ENCODE results near the gene SPDL1. TPM values are rescaled to one million over a fixed set of nuclear protein-coding genes. Genes with fewer than 3 reads are reported as not detected.

Gene SPDL1
- total and polyA plus RNA-seq, 2 of the 4 experiments (the other 2 are of a cell fraction), result 18.8 to 29.4 TPM

DNA sequence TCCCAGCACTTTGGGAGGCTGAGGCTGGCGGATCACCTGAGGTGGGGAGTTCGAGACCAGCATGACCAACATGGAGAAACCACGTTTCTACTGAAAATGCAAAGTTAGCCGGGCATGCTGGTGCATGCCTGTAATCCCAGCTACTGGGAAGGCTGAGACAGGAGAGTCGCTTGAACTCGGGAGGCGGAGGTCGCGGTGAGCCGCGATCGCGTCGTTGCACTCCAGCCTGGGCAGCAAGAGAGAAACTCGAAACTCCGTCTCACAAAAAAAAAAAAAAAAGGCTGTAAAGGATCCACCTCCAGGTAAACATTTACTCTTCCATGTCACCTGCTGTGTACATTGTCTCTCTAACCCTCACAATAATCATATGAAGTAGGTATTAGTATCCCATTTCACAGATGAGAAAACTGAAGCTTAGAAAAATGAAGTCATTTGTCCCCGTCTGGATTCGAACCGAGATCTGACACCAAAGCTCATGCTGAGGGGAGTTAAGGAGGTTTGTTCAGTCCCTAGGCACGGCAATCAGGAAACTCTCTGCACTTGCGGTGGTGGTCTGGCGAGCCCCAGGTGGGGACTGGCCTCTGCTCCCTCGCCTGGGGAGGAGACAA, 53.0 kb downstream of the SPDL1 start:
- POLR2A ChIA-PET (ENCODE audit: unreplicated experiment), result no interaction called here

More for the DNA sequence above, 53.0 kb downstream of the SPDL1 start:
- H2AK5ac ChIP-seq (ENCODE audit: low read depth, low read length), result no peak overlapping the region
- H4K5ac ChIP-seq (ENCODE audit: low read depth, low read length), result no peak overlapping the region
- H3K4me1 ChIP-seq (ENCODE audit: control insufficient read depth, insufficient read depth, low read length), result no peaks in the 10 kb centered on the region
- no peak overlapping the region for H3K23ac ChIP-seq (ENCODE audit: low read depth, low read length)
- H3K4me2 ChIP-seq (ENCODE audit: low read depth, low read length), result no peak overlapping the region
- H2AK9ac ChIP-seq (replicated peaks; ENCODE audit: low read depth, low read length, poor library complexity), result no peak overlapping the region
- in situ Hi-C loops (cut with MboI; ENCODE audit: low sequenced_read_pairs) (no loop called here), dilution Hi-C loops (cut with HindIII; ENCODE audit: low sequenced_read_pairs, unreplicated experiment) (no loop called here), intact Hi-C loops (cut with micrococcal nuclease) (no loop called here)
- H3K14ac ChIP-seq (replicated peaks; ENCODE audit: low read depth, low read length), result no peak overlapping the region
- TF ChIP-seq, protein P1, sequence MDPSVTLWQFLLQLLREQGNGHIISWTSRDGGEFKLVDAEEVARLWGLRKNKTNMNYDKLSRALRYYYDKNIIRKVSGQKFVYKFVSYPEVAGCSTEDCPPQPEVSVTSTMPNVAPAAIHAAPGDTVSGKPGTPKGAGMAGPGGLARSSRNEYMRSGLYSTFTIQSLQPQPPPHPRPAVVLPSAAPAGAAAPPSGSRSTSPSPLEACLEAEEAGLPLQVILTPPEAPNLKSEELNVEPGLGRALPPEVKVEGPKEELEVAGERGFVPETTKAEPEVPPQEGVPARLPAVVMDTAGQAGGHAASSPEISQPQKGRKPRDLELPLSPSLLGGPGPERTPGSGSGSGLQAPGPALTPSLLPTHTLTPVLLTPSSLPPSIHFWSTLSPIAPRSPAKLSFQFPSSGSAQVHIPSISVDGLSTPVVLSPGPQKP (IDR thresholded peaks at IDR 0.05; ENCODE audit: borderline replicate concordance, low read depth, low read length), result no peak
- TF ChIP-seq MAZ (IDR thresholded peaks at IDR 0.05; ENCODE audit: borderline replicate concordance, low read depth, low read length) (no peak), MAFK (IDR thresholded peaks at IDR 0.05; ENCODE audit: low read depth, low read length) (no peak), FOS (IDR thresholded peaks at IDR 0.05; ENCODE audit: low read depth, low read length) (no peak), RAD21 (IDR thresholded peaks at IDR 0.05; ENCODE audit: low read length) (no peak), NFE2L2 (IDR thresholded peaks at IDR 0.05; ENCODE audit: low read depth, low read length) (no peak), BHLHE40 (IDR thresholded peaks at IDR 0.05; ENCODE audit: low read depth, low read length) (no peak), CEBPB (IDR thresholded peaks at IDR 0.05; ENCODE audit: low read depth, low read length) (no peak), SMC3 (IDR thresholded peaks at IDR 0.05; ENCODE audit: low read depth, low read length) (no peak), RCOR1 (IDR thresholded peaks at IDR 0.05; ENCODE audit: insufficient replicate concordance, low read length) (no peak), POLR2A (IDR thresholded peaks at IDR 0.05; ENCODE audit: low read depth, low read length) (no peak), CHD1 (IDR thresholded peaks at IDR 0.05; ENCODE audit: low read depth, low read length) (no peak), MXI1 (IDR thresholded peaks at IDR 0.05; ENCODE audit: borderline replicate concordance, low read depth, low read length) (no peak)
- TF ChIP-seq, protein P2, sequence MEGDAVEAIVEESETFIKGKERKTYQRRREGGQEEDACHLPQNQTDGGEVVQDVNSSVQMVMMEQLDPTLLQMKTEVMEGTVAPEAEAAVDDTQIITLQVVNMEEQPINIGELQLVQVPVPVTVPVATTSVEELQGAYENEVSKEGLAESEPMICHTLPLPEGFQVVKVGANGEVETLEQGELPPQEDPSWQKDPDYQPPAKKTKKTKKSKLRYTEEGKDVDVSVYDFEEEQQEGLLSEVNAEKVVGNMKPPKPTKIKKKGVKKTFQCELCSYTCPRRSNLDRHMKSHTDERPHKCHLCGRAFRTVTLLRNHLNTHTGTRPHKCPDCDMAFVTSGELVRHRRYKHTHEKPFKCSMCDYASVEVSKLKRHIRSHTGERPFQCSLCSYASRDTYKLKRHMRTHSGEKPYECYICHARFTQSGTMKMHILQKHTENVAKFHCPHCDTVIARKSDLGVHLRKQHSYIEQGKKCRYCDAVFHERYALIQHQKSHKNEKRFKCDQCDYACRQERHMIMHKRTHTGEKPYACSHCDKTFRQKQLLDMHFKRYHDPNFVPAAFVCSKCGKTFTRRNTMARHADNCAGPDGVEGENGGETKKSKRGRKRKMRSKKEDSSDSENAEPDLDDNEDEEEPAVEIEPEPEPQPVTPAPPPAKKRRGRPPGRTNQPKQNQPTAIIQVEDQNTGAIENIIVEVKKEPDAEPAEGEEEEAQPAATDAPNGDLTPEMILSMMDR (conservative IDR thresholded peaks at IDR 0.05; ENCODE audit: low read depth, low read length), result no peak
- TF ChIP-seq, protein P3, sequence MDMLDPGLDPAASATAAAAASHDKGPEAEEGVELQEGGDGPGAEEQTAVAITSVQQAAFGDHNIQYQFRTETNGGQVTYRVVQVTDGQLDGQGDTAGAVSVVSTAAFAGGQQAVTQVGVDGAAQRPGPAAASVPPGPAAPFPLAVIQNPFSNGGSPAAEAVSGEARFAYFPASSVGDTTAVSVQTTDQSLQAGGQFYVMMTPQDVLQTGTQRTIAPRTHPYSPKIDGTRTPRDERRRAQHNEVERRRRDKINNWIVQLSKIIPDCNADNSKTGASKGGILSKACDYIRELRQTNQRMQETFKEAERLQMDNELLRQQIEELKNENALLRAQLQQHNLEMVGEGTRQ (IDR thresholded peaks at IDR 0.05; ENCODE audit: low read depth, low read length), result no peak
- no peaks in the 10 kb centered on the region for H3K27me3 ChIP-seq (ENCODE audit: control insufficient read depth, insufficient read depth, low read length)
- CTCF ChIA-PET, result no interaction called here
- peaks cover 4% of the 10 kb centered on the region; the same call in 1 of the 2 replicates for H3K9me3 ChIP-seq (ENCODE audit: control insufficient read depth, insufficient read depth, low read length)
- H4K20me1 ChIP-seq (ENCODE audit: insufficient read depth, low read length), result no peaks in the 10 kb centered on the region
- H2BK120ac ChIP-seq (ENCODE audit: low read depth, low read length), result no peak overlapping the region
- no peak for DNase-seq
- H2AFZ ChIP-seq (replicated peaks; ENCODE audit: low read length, poor library complexity), result peak overlapping the region; percentile 83
- H3K9me1 ChIP-seq (ENCODE audit: insufficient read depth, low read length), result peaks cover 2% of the 10 kb centered on the region; the same call in 1 of the 2 replicates
- no peak overlapping the region for H4K8ac ChIP-seq (ENCODE audit: low read depth in 2 of 2, low read length in 2 of 2)
- no TSS peak for BruUV-seq (replicated peaks)
- H3K56ac ChIP-seq (ENCODE audit: extremely low read depth, insufficient read depth, low read length), result no peak overlapping the region
- H4K91ac ChIP-seq (ENCODE audit: insufficient read depth, low read depth, low read length), result no peak overlapping the region
- no peak overlapping the region for H2BK5ac ChIP-seq (ENCODE audit: low read depth, low read length, poor library complexity, severe bottlenecking)
- no peak for ATAC-seq (ENCODE audit: low read depth)
- no peaks in the 10 kb centered on the region for H3K79me1 ChIP-seq (ENCODE audit: low read depth in 1 of 2, low read length in 2 of 2)
- H2BK15ac ChIP-seq (ENCODE audit: low read depth, low read length), result no peak overlapping the region
- H3K27ac ChIP-seq (ENCODE audit: insufficient read depth, low read length), result no peak overlapping the region
- no peak overlapping the region for H3K9ac ChIP-seq (ENCODE audit: low read depth, low read length)
- H3K36me3 ChIP-seq (ENCODE audit: control insufficient read depth, insufficient read depth, low read length), result no peaks in the 10 kb centered on the region
- no peak overlapping the region for H3K4me3 ChIP-seq (ENCODE audit: insufficient read depth, low read depth, low read length)
- 68% methylated on average over 12 of the region's 23 CpGs; no CpG with 5 or more reads in 1 of the 2 experiments for WGBS, 2 experiments (ENCODE audit: extremely low coverage in 2 of 2, insufficient read length in 1 of 2)
- H3K4ac ChIP-seq (ENCODE audit: low read depth, low read length), result no peak overlapping the region
- no peak overlapping the region for H3K18ac ChIP-seq (ENCODE audit: low read depth, low read length)
- H2BK20ac ChIP-seq (ENCODE audit: low read depth, low read length), result no peak overlapping the region

Data from IMR-90 (cell line).